ENCODE data around the gene NFATC1.
A peak's percentile ranks its signal among the peaks of the same experiment; 100 is the strongest.

Gene NFATC1

DNA sequence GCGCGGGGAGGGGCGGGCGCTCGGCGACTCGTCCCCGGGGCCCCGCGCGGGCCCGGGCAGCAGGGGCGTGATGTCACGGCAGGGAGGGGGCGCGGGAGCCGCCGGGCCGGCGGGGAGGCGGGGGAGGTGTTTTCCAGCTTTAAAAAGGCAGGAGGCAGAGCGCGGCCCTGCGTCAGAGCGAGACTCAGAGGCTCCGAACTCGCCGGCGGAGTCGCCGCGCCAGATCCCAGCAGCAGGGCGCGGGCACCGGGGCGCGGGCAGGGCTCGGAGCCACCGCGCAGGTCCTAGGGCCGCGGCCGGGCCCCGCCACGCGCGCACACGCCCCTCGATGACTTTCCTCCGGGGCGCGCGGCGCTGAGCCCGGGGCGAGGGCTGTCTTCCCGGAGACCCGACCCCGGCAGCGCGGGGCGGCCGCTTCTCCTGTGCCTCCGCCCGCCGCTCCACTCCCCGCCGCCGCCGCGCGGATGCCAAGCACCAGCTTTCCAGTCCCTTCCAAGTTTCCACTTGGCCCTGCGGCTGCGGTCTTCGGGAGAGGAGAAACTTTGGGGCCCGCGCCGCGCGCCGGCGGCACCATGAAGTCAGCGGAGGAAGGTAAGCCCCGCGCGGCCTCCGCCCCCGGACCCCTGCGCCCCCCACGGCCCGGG is at the start of gene NFATC1:
NFATC1 (plus strand) TSS at position 170 of the 644 bp plus-strand sequence; CDS start at position 465, 295 bp downstream.
- DNase-seq (ENCODE audit: low read depth in 2 of 2, low spot score in 1 of 2): peak; percentile 59 to 78

GRCh38 chr18:79345981-79346380 is 49.7 kb upstream of the NFATC1 start:
- DNase-seq (ENCODE audit: low read depth in 2 of 2, low spot score in 1 of 2): no peak

GRCh38 chr18:79348066-79348465 is 47.7 kb upstream of the NFATC1 start:
- DNase-seq (ENCODE audit: low read depth in 2 of 2, low spot score in 1 of 2): no peak

DNA sequence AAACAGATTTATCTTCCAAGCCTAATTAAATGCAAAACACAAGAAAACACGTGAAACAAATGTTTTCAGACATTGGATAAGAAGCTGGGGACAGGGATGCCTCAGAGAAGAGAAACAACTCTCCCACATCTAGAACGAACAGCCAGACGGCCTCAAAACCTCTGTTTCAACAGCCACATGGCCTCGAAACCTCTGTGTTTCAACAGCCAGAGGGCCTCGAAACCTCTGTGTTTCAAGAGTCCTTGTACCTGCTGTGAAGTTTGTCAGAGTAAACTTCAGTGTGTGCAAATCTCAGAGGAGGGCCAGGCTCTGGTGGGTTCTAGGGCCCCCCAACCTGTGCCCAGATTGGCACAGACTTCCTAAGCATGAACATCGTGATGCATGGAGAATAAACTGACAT is 43.3 kb upstream of the NFATC1 start:
- DNase-seq (ENCODE audit: low read depth in 2 of 2, low spot score in 1 of 2): no peak

DNA sequence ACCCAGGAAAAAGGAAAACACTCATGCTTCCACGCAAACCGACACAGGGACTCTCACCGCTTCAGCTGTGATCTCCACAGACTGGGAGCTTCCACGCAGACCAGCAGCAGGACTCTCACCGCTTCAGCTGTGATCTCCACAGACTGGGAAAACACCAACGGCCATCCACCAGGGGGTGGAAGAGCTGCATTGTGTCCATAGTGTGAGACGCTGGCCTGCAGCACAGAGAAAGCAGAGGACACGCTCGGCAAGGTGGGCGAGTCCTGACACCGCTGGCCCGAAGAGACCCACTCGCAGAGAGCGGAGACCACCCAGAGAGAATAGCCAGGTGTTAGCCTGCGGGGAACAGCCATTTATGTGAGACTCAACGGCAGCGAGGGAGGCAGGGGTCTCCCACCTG is 42.5 kb upstream of the NFATC1 start:
- DNase-seq (ENCODE audit: low read depth in 2 of 2, low spot score in 1 of 2): no peak

DNA sequence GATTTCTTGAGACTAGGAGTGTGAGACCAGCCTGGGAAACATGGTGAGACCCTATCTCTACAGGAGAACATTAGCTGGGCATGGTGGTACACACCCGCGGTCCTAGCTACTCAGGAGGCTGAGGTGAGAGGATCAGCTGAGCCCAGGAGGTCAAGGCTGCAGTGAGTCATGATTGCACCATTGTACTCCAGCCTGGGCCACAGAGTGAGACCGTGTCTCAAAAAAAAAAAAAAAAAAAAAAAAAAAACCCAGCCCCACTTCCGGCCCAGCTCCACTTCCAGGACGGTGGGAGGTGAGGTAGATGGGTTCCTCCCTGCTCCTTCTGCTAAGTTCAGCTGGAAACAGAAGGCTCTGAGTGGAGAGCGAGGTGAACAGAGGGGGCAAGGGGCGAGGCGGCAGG is 41.4 kb upstream of the NFATC1 start:
- no peak for DNase-seq (ENCODE audit: low read depth in 2 of 2, low spot score in 1 of 2)

DNA sequence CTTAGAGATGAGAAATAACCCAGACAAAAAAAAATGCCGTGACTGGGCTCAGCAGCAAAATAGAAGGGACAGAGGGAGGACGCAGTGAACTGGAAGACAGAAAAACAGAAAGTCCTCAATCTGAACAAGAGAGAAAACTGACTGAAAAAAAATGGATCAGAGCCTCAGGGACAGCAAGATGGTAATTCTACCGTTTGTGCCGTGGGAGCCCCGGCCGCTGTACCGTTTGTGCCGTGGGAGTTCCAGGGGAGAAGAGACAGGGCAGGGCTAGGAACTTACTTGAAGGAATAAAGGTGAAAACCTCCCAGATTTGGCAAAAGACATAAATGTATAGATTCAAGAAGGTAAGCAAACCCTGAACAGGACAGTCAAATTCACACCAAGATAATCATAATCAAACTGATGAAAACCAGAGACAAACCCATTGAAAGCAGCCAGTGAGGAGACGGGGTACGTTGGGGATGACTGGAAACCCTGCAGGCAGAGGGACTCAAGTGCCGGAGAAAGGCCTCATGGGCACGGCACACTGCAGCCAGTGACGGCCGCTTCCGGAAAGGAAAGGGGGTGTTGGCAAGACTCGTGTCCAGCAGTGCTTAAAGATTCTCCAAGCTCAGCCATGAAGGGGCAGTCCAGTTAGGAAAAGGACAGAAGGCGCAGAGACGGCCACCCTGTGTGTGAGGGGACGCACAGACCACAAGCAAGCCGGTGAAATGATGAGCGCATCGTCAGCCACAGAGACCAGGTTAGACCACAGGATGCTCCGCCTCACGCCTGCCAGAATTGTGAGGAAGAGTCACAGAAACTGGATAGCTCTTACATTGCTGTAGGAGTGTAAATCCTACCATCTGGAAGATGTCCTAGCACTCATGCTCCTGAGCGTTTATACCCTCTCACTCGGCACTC is 40.0 kb upstream of the NFATC1 start:
- no peak for DNase-seq (ENCODE audit: low read depth in 2 of 2, low spot score in 1 of 2)

DNA sequence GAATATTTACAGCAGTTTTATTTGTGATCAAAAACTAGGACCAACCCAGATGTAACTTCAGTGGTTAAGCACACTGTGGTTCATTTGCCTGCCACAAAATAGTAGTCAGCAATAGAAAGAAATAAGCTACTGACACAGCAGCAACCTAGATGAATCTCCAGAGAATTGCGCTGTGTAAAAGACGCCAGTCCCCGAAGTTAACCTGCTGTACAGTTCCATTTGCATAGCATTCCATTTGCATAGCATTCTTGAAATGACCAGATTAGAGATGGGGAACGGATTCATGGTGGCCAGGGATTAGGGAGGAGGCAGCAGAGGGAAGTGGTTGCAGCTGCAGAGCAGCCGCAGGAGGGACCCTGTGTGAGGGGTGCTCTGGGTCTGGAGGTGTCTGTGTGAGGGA is 39.3 kb upstream of the NFATC1 start:
- DNase-seq (ENCODE audit: low read depth in 2 of 2, low spot score in 1 of 2): no peak

DNA sequence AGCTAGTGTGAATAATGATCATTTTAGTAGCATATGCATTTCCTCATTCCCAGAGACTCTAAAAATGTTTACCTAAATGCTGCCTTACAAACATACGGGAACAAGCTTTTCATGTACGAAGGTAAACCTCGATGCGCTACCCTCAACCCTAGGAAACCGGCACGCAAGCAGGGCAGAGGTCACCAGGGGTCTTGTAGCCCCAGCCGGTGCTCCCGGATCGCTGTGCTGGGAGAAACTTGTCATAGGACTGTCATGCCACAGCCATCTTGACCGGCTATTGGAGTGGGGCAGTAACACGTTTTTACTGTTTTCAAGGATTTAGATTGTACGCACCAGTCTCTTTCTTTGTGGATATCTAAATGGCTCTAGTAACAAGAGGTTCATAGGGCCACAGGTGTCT is 34.8 kb upstream of the NFATC1 start:
- no peak for DNase-seq (ENCODE audit: low read depth in 2 of 2, low spot score in 1 of 2)

DNA sequence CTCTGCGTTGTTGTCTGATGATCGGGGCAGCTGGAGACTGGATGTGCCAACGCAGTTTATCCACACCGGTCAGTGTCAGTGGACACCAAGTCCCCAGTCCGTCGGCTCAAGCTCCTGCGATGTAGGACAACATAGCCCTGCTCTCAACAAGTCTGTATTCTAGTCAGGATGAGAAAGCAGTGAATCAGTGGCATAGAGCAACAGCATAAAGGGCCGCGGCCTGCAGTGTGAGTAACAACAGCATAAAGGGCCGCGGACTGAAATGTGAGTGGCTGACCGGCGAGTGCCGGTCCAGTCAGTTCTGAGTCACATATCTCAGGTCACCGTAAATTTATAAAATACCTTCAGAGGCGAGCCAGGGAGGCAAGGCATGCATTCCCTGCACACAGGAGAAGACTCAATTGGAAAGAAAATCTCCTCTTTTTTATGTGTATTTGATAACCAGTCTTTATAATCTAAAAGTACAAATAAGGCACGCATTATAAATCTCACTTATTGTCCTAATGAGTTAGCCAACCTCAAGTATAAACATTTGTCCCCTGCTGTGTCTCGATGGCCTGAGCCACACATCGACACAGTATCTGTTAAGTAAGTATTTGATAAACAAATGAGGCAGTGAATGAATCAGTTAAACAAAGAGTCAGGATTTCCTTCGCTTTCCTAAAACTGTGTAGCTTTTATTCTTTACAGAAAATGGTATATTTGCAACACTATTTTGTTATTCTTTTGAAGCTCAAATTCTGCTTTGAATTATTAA is 33.8 kb upstream of the NFATC1 start:
- no peak for DNase-seq (ENCODE audit: low read depth in 2 of 2, low spot score in 1 of 2)

DNA sequence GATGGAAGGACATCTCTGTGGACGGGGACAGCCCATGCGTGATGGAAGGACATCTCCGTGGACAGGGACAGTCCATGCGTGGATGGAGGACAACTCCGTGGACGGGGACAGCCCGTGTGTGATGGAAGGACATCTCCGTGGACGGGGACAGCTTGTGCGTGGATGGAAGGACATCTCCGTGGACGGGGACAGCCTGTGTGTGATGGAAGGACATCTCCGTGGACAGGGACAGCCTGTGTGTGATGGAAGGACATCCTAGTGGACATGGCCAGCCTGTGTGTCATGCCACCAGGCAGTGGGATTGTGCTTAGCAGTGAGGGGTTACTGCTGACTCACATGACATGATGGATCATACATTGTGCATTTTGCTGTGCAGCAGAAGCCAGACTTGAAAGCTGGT is 30.0 kb upstream of the NFATC1 start:
- DNase-seq (ENCODE audit: low read depth in 2 of 2, low spot score in 1 of 2): no peak

- no peak for DNase-seq (ENCODE audit: low read depth in 2 of 2, low spot score in 1 of 2)
These were observed 29.3 kb upstream of the NFATC1 start for GRCh38 chr18:79366177-79367094.

GRCh38 chr18:79367480-79367879 is 28.2 kb upstream of the NFATC1 start:
- DNase-seq (ENCODE audit: low read depth in 2 of 2, low spot score in 1 of 2): no peak

GRCh38 chr18:79367989-79368388 is 27.7 kb upstream of the NFATC1 start:
- no peak for DNase-seq (ENCODE audit: low read depth in 2 of 2, low spot score in 1 of 2)

DNA sequence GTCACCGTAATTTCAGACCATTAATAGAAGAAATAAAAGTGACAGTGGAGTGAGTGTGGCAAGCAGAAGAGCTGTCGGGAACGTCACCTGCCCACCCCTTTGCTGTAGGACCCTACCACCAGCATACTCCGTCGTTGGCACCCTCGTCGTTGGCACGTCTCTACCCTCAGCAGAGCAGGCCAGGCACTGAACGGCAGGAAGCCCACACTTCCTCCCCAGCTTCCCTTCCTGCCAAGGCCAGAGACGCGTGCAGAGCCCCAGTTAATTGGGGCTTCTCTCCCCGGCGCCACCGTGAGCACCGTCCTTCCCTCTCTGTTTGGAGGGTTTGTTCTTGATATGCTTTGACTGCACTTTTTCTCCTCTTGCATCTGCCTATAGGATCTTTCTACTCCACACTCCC is 27.0 kb upstream of the NFATC1 start:
- DNase-seq (ENCODE audit: low read depth in 2 of 2, low spot score in 1 of 2): no peak

GRCh38 chr18:79371561-79372121 is 24.1 kb upstream of the NFATC1 start:
- no peak for DNase-seq (ENCODE audit: low read depth in 2 of 2, low spot score in 1 of 2)

GRCh38 chr18:79372461-79372860 is 23.3 kb upstream of the NFATC1 start:
- no peak for DNase-seq (ENCODE audit: low read depth in 2 of 2, low spot score in 1 of 2)

DNA sequence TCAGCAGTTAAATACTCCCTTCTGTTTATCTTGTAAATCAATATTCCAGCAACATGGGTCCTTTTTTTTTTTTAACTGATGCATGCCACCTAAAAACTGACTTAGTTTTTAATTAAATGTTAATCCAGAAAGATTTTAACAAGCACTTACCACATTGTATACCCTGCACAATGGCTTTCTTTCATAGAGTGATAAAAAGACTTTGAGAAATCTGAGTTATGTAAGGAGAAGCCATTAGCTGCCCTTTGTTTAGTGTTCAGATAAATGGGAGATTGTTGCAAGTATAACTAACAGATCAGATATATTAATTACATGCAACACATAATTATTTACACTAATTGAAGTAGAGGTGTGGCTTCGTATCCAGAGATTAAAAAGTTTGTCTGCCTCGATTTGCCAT is 22.7 kb upstream of the NFATC1 start:
- DNase-seq (ENCODE audit: low read depth in 2 of 2, low spot score in 1 of 2): no peak

DNA sequence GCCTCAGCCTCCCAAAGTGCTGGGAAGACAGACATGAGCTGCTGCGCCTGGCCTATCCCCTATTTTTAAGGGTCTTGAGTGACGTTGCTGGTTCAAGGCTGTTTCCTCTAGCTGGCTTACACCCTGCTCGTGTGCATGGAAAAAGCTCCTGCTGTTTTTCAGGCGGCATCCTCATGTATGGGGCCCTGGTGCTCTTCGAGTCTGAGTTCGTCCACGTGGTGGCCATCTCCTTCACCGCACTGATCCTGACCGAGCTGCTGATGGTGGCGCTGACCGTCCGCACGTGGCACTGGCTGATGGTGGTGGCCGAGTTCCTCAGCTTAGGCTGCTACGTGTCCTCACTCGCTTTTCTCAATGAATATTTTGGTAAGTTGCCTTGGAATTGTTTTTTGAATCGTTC is 22.0 kb upstream of the NFATC1 start:
- DNase-seq (ENCODE audit: low read depth in 2 of 2, low spot score in 1 of 2): no peak

- DNase-seq (ENCODE audit: low read depth in 2 of 2, low spot score in 1 of 2): no peak
These were observed 21.1 kb upstream of the NFATC1 start for GRCh38 chr18:79374408-79375171.
